Astrocyte (in vitro differentiated cells and primary cell): ENCODE results near the gene NCAPD2. TPM values are rescaled to one million over a fixed set of nuclear protein-coding genes. Genes with fewer than 3 reads are reported as not detected.
A peak's percentile ranks its signal among the peaks of the same experiment; 100 is the strongest.

ENCODE experiments used
- DNase-seq: peaks from one replicate; pipeline ENCODE4 v3.0.0-alpha.2; 2010; ENCODE audit warnings: low read depth
- FAIRE-seq: peaks from 2 replicates; lab custom pipeline; 2011; peaks lifted over from hg19 to GRCh38; lab: Jason Lieb, UNC
- H2AFZ ChIP-seq: 2 replicates; pipeline ENCODE4 v1.6.0; 2012; ENCODE audit warnings: low read depth, low read length, inconsistent platforms
- H3K27ac ChIP-seq: 2 replicates; pipeline ENCODE4 v1.5.1; 2011; ENCODE audit warnings: low read depth, low read length, inconsistent platforms
- H3K27me3 ChIP-seq: 2 replicates; pipeline ENCODE4 v1.6.0; 2011; ENCODE audit warnings: low read length, inconsistent platforms; ENCODE audit not compliant: insufficient read depth
- H3K36me3 ChIP-seq: 2 replicates; pipeline ENCODE4 v1.5.1; 2011; ENCODE audit warnings: low read length, inconsistent platforms; ENCODE audit not compliant: insufficient read depth
- H3K4me1 ChIP-seq: 2 replicates; pipeline ENCODE4 v1.5.1; 2011; ENCODE audit warnings: low read length, inconsistent platforms; ENCODE audit not compliant: insufficient read depth
- H3K4me2 ChIP-seq: 2 replicates; pipeline ENCODE4 v1.6.0; 2012; ENCODE audit warnings: low read length, inconsistent platforms
- H3K4me3 ChIP-seq: 2 replicates; pipeline ENCODE4 v1.5.1; 2011; ENCODE audit warnings: low read depth, mild to moderate bottlenecking, low read length, inconsistent platforms; ENCODE audit not compliant: insufficient read depth
- H3K79me2 ChIP-seq: 2 replicates; pipeline ENCODE4 v1.6.0; 2012; ENCODE audit warnings: mild to moderate bottlenecking, low read length, inconsistent platforms; ENCODE audit not compliant: insufficient read depth
- H3K9ac ChIP-seq: 2 replicates; pipeline ENCODE4 v1.6.0; 2012; ENCODE audit warnings: mild to moderate bottlenecking, low read length, inconsistent platforms
- H3K9me3 ChIP-seq: 2 replicates; pipeline ENCODE4 v1.5.1; 2012; ENCODE audit warnings: low read depth, mild to moderate bottlenecking, low read length, inconsistent platforms; ENCODE audit not compliant: insufficient read depth
- H4K20me1 ChIP-seq: 2 replicates; pipeline ENCODE4 v1.6.0; 2012; ENCODE audit warnings: low read length, inconsistent platforms; ENCODE audit not compliant: insufficient read depth
- H3K27ac Mint-ChIP-seq: one replicate; pipeline ENCODE4 v1.8.0; 2021; ENCODE audit warnings: mild to moderate bottlenecking, mixed read lengths; ENCODE audit not compliant: unreplicated experiment
- H3K27me3 Mint-ChIP-seq: one replicate; pipeline ENCODE4 v1.8.0; 2021; ENCODE audit warnings: low read depth, mixed read lengths; ENCODE audit not compliant: unreplicated experiment
- H3K36me3 Mint-ChIP-seq: one replicate; pipeline ENCODE4 v1.8.0; 2021; ENCODE audit warnings: low read depth, mixed read lengths; ENCODE audit not compliant: unreplicated experiment
- H3K4me1 Mint-ChIP-seq: one replicate; pipeline ENCODE4 v1.8.0; 2021; ENCODE audit warnings: low read depth, mixed read lengths; ENCODE audit not compliant: unreplicated experiment
- H3K4me3 Mint-ChIP-seq: one replicate; pipeline ENCODE4 v1.8.0; 2021; ENCODE audit warnings: mild to moderate bottlenecking, moderate library complexity, mixed read lengths; ENCODE audit not compliant: unreplicated experiment
- H3K9me3 Mint-ChIP-seq: one replicate; pipeline ENCODE4 v1.8.0; 2021; ENCODE audit warnings: mild to moderate bottlenecking, mixed read lengths; ENCODE audit not compliant: unreplicated experiment
- EZH2 ChIP-seq: IDR thresholded peaks from 2 replicates; pipeline ENCODE4 v1.6.1; 2012; ENCODE audit warnings: mild to moderate bottlenecking, low read length, inconsistent platforms; ENCODE audit not compliant: insufficient read depth
- total RNA-seq: library from RNA; stranded (reverse); gene quantifications from 2 replicates; pipeline ENCODE4 v1.2.1, GENCODE V29; 2021
- TF ChIP-seq, protein P1 (sequence below): IDR thresholded peaks from 2 replicates; pipeline ENCODE4 v1.5.1; 2011; ENCODE audit warnings: low read depth, mild to moderate bottlenecking, inconsistent platforms, low read length, moderate library complexity; ENCODE audit not compliant: insufficient read depth

The NCAPD2 gene
- total RNA-seq, 1 donor from 2014 or later, result 18.6 TPM

DNA sequence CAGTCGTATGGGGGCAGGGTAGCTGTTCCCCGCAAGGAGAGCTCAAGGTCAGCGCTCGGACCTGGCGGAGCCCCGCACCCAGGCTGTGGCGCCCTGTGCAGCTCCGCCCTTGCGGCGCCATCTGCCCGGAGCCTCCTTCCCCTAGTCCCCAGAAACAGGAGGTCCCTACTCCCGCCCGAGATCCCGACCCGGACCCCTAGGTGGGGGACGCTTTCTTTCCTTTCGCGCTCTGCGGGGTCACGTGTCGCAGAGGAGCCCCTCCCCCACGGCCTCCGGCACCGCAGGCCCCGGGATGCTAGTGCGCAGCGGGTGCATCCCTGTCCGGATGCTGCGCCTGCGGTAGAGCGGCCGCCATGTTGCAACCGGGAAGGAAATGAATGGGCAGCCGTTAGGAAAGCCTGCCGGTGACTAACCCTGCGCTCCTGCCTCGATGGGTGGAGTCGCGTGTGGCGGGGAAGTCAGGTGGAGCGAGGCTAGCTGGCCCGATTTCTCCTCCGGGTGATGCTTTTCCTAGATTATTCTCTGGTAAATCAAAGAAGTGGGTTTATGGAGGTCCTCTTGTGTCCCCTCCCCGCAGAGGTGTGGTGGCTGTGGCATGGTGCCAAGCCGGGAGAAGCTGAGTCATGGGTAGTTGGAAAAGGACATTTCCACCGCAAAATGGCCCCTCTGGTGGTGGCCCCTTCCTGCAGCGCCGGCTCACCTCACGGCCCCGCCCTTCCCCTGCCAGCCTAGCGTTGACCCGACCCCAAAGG is 41.2 kb downstream of the NCAPD2 start:
- peak overlapping the region; percentile 99 for H3K4me2 ChIP-seq
- Mint-ChIP-seq H3K9me3 (no peaks in the 10 kb centered on the region), H3K27ac (peak overlapping the region; percentile 85), H3K4me3 (peak overlapping the region; percentile 89), H3K36me3 (peaks cover 24% of the 10 kb centered on the region), H3K27me3 (no peaks in the 10 kb centered on the region), H3K4me1 (peaks cover 30% of the 10 kb centered on the region)
- H3K4me1 ChIP-seq, result peaks cover 45% of the 10 kb centered on the region
- DNase-seq, result peak; percentile 57
- H3K9me3 ChIP-seq, result no peaks in the 10 kb centered on the region
- H3K9ac ChIP-seq, result peak overlapping the region; percentile 98
- H3K4me3 ChIP-seq, result peak overlapping the region; percentile 95
- no peak for FAIRE-seq
- no peaks in the 10 kb centered on the region for H3K27me3 ChIP-seq
- H3K27ac ChIP-seq, result peak overlapping the region; percentile 94
- H4K20me1 ChIP-seq, result peaks cover 56% of the 10 kb centered on the region
- H3K36me3 ChIP-seq, result peaks cover 41% of the 10 kb centered on the region
- peaks cover 35% of the 10 kb centered on the region for H3K79me2 ChIP-seq
- TF ChIP-seq, protein P1, sequence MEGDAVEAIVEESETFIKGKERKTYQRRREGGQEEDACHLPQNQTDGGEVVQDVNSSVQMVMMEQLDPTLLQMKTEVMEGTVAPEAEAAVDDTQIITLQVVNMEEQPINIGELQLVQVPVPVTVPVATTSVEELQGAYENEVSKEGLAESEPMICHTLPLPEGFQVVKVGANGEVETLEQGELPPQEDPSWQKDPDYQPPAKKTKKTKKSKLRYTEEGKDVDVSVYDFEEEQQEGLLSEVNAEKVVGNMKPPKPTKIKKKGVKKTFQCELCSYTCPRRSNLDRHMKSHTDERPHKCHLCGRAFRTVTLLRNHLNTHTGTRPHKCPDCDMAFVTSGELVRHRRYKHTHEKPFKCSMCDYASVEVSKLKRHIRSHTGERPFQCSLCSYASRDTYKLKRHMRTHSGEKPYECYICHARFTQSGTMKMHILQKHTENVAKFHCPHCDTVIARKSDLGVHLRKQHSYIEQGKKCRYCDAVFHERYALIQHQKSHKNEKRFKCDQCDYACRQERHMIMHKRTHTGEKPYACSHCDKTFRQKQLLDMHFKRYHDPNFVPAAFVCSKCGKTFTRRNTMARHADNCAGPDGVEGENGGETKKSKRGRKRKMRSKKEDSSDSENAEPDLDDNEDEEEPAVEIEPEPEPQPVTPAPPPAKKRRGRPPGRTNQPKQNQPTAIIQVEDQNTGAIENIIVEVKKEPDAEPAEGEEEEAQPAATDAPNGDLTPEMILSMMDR, result no peak
- no peak for TF ChIP-seq EZH2
- H2AFZ ChIP-seq, result no peak overlapping the region

DNA sequence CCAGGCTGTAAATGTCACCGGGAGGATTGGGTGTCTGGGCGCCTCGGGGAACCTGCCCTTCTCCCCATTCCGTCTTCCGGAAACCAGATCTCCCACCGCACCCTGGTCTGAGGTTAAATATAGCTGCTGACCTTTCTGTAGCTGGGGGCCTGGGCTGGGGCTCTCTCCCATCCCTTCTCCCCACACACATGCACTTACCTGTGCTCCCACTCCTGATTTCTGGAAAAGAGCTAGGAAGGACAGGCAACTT is 41.7 kb downstream of the NCAPD2 start:
- no peaks in the 10 kb centered on the region for H3K27me3 ChIP-seq
- DNase-seq (no peak), FAIRE-seq (no peak)
- no peak for TF ChIP-seq EZH2
- TF ChIP-seq, protein P1, result no peak
- peaks cover 34% of the 10 kb centered on the region for H3K4me1 Mint-ChIP-seq
- peaks cover 58% of the 10 kb centered on the region for H4K20me1 ChIP-seq
- H3K4me2 ChIP-seq, result peak overlapping the region; percentile 99
- H3K27ac ChIP-seq, result peak overlapping the region; percentile 94
- peaks cover 49% of the 10 kb centered on the region for H3K4me1 ChIP-seq
- H3K9ac ChIP-seq, result peak overlapping the region; percentile 98
- H3K36me3 Mint-ChIP-seq, result peaks cover 25% of the 10 kb centered on the region
- no peaks in the 10 kb centered on the region for H3K9me3 ChIP-seq
- H3K4me3 Mint-ChIP-seq, result peak overlapping the region; percentile 89
- no peak overlapping the region for H2AFZ ChIP-seq
- peak overlapping the region; percentile 85 for H3K27ac Mint-ChIP-seq
- peak overlapping the region; percentile 95 for H3K4me3 ChIP-seq
- H3K36me3 ChIP-seq, result peaks cover 36% of the 10 kb centered on the region
- H3K27me3 Mint-ChIP-seq, result no peaks in the 10 kb centered on the region
- H3K9me3 Mint-ChIP-seq, result no peaks in the 10 kb centered on the region
- H3K79me2 ChIP-seq, result peaks cover 35% of the 10 kb centered on the region
